ENCODE results near the gene MAZ. TPM values are rescaled to one million over a fixed set of nuclear protein-coding genes. Genes with fewer than 3 reads are reported as not detected.
"Not testable (repeated sequence)": the region's sequence is repeated elsewhere in the genome, so short reads cannot be mapped to it uniquely, and the experiment has no call there.

MAZ gene
- total RNA-seq, 1 experiment from 2014 or later, result 256 TPM

GRCh38 chr16:29791845-29792807, 14.2 kb upstream of the MAZ start:
- DNase-seq (ENCODE audit: low read depth, low spot score) (no peak), ATAC-seq (no peak)
- H2AFZ ChIP-seq (ENCODE audit: low read depth, low read length, poor library complexity, severe bottlenecking), result no peak overlapping the region
- peak overlapping the region; percentile 90 to 99 for H3K4me3 ChIP-seq (replicated peaks in 1 of 2; ENCODE audit: low read depth in 1 of 2, low read length in 2 of 2)
- ChIA-PET CTCF (no interaction called here), RAD21 (ENCODE audit: low non-redundant PET in 1 of 2, low total read pairs in 2 of 2, uncharacterized antibody in 2 of 2, unreplicated experiment in 2 of 2) (no interaction called here), POLR2A (interaction anchor here (2.1 kb wide), 1 partner anchor 16 kb away, joined by 8 read pairs; no protein-coding TSS in a partner anchor)
- BruUV-seq (replicated peaks), result no TSS peak
- H3K9me3 ChIP-seq (ENCODE audit: control insufficient read depth in 1 of 2, insufficient read depth in 1 of 2, low read depth in 1 of 2, low read length in 2 of 2), result no peaks in the 10 kb centered on the region
- H3K9ac ChIP-seq (ENCODE audit: low read length), result peak overlapping the region; percentile 99
- intact Hi-C loops (cut with micrococcal nuclease), result loop anchor here (2.0 kb wide), 1 partner anchor 13 kb away; no protein-coding TSS in a partner anchor
- no peaks in the 10 kb centered on the region for H3K9me2 ChIP-seq (ENCODE audit: insufficient read depth)
- H4K20me1 ChIP-seq (ENCODE audit: insufficient read depth), result no peaks in the 10 kb centered on the region
- no peak for TF ChIP-seq RAD21 (IDR thresholded peaks at IDR 0.05; ENCODE audit: low read depth)
- no peak for TF ChIP-seq EZH2 (IDR thresholded peaks at IDR 0.05)
- no peak for TF ChIP-seq JUND (IDR thresholded peaks at IDR 0.05)
- no peak for TF ChIP-seq TCF7L2 (IDR thresholded peaks at IDR 0.05; ENCODE audit: borderline replicate concordance, extremely low read depth, insufficient read depth, insufficient read length)
- TF ChIP-seq MAX (IDR thresholded peaks at IDR 0.05), result 0 out of 2 replicates have a peak, but pooled peaks have one; percentile 16
- TF ChIP-seq CEBPB (IDR thresholded peaks at IDR 0.05; ENCODE audit: low read depth), result no peak
- no peak for TF ChIP-seq SP1 (IDR thresholded peaks at IDR 0.05; ENCODE audit: low read depth)
- H3K4me2 ChIP-seq (ENCODE audit: low read length), result peak overlapping the region; percentile 83
- no peaks in the 10 kb centered on the region for H3K27me3 ChIP-seq (ENCODE audit: insufficient read depth, low read length)
- peaks cover 6 to 15% of the 10 kb centered on the region in 2 experiments; a peak in 3 of 4 replicates for H3K36me3 ChIP-seq (ENCODE audit: control insufficient read depth in 1 of 2, insufficient read depth in 2 of 2, low read length in 2 of 2)
- H3K4me1 ChIP-seq (ENCODE audit: control insufficient read depth in 1 of 2, insufficient read depth in 2 of 2, low read length in 2 of 2), result peaks cover 13 to 21% of the 10 kb centered on the region in 2 experiments
- H3K27ac ChIP-seq (ENCODE audit: low read depth, low read length), result peak overlapping the region; percentile 80; the same call in 1 of the 2 replicates
- peaks cover 66% of the 10 kb centered on the region for H3K79me2 ChIP-seq (ENCODE audit: insufficient read depth, low read length)

GRCh38 chr16:29793153-29793552, 13.2 kb upstream of the MAZ start:
- H3K9me3 ChIP-seq (ENCODE audit: control insufficient read depth in 1 of 2, insufficient read depth in 1 of 2, low read depth in 1 of 2, low read length in 2 of 2); H3K9me2 ChIP-seq (ENCODE audit: insufficient read depth); intact Hi-C loops (cut with micrococcal nuclease); POLR2A ChIA-PET; H3K27ac ChIP-seq (ENCODE audit: low read depth, low read length); RAD21 ChIA-PET (ENCODE audit: low non-redundant PET in 1 of 2, low total read pairs in 2 of 2, uncharacterized antibody in 2 of 2, unreplicated experiment in 2 of 2); H3K9ac ChIP-seq (ENCODE audit: low read length); ATAC-seq; BruUV-seq (replicated peaks); H3K4me2 ChIP-seq (ENCODE audit: low read length); DNase-seq (ENCODE audit: low read depth, low spot score); H4K20me1 ChIP-seq (ENCODE audit: insufficient read depth); H2AFZ ChIP-seq (ENCODE audit: low read depth, low read length, poor library complexity, severe bottlenecking); H3K4me3 ChIP-seq (replicated peaks in 1 of 2; ENCODE audit: low read depth in 1 of 2, low read length in 2 of 2); H3K27me3 ChIP-seq (ENCODE audit: insufficient read depth, low read length): not testable (repeated sequence)
- peaks cover 76% of the 10 kb centered on the region for H3K79me2 ChIP-seq (ENCODE audit: insufficient read depth, low read length)
- peaks cover 13 to 21% of the 10 kb centered on the region in 2 experiments for H3K4me1 ChIP-seq (ENCODE audit: control insufficient read depth in 1 of 2, insufficient read depth in 2 of 2, low read length in 2 of 2)
- CTCF ChIA-PET, result interaction anchor here (1.0 kb wide), 1 partner anchor 23 kb away, joined by 3 read pairs; the partner anchor contains the start of gene PAGR1
- H3K36me3 ChIP-seq (ENCODE audit: control insufficient read depth in 1 of 2, insufficient read depth in 2 of 2, low read length in 2 of 2), result peaks cover 15 to 26% of the 10 kb centered on the region in 2 experiments
